ENCODE measurements around the gene SEC31A.

DNA sequence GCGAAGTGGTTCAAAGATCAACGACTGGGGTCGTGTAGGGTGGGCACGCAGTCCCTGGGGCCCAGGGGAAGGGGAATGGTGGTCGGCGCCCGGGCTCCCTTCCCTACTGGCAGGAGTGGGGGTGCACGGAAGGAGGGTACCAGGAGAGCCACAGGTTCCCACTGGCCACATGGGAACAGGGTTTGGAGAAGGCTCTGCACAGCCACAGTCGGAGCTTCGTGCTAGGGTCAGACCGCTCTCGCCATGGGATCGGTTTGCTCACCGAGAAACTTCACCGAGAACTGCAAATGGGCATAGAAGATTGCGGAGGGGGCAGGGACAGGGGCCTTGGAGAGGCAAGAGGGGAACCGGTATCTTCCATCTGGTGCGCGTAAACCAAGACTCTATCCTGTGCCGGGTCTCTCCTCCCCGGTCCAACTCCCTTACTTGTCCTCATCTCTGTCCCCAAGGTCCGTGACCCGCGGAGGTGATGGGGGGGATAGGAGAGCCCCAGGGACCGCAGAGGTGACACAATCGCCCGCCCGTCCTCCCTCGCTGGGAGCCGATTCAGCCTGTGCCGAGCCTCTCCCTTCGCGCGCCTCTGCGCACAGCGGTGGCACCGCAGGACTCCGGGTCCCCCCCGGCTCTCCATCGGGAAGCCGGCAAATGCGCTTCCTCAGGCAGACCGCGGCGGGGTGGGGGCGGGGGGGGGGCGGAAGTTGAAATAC, 93.4 kb downstream of the SEC31A start:
- TF ChIP-seq, protein P1, sequence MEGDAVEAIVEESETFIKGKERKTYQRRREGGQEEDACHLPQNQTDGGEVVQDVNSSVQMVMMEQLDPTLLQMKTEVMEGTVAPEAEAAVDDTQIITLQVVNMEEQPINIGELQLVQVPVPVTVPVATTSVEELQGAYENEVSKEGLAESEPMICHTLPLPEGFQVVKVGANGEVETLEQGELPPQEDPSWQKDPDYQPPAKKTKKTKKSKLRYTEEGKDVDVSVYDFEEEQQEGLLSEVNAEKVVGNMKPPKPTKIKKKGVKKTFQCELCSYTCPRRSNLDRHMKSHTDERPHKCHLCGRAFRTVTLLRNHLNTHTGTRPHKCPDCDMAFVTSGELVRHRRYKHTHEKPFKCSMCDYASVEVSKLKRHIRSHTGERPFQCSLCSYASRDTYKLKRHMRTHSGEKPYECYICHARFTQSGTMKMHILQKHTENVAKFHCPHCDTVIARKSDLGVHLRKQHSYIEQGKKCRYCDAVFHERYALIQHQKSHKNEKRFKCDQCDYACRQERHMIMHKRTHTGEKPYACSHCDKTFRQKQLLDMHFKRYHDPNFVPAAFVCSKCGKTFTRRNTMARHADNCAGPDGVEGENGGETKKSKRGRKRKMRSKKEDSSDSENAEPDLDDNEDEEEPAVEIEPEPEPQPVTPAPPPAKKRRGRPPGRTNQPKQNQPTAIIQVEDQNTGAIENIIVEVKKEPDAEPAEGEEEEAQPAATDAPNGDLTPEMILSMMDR (conservative IDR thresholded peaks at IDR 0.05): no peak
- TF ChIP-seq ZFX (IDR thresholded peaks at IDR 0.05): no peak

Measured in C4-2B (cell line).